ENCODE results near the gene ZYX. TPM values are rescaled to one million over a fixed set of nuclear protein-coding genes. Genes with fewer than 3 reads are reported as not detected.

The ZYX gene
- total RNA-seq, 3 donors from 2014 or later: 89.0 to 94.2 (median 90.6) TPM

DNA sequence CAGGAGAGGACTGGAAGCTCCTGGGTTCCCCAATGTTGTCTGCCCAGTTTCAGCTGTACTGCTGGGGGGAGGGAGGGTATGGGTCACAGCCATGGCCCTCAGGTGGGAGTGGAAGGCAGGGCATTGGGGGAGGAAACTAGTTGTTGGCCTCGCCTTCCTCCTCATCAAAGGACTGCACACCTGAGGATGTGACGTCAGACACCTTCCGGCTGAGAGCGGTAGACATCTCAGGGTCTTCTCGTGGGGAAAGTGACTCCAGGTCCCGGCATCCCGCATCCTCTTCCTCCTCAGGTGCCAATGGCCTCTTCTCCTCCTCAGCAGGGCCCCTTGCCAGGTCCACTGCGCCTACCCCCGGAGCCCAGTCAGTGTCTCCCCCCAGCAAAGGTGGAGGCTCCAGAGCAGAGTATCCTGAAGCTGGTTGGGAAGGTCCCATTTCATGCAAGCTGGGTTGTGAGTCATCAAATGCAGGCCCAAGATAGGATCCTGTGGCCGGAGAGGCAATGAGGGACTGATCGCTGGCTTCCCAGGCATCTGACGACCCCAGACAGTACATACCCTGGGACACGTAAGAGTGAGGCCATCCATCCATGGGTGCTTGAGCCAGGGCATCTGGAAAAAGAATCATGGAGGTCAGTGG, 24.6 kb upstream of the ZYX start:
- DNase-seq: no peak
- H3K4me3 Mint-ChIP-seq: no peak overlapping the region
- H3K27me3 Mint-ChIP-seq (ENCODE audit: low read depth): peaks cover 7% of the 10 kb centered on the region
- H3K9me3 Mint-ChIP-seq: no peaks in the 10 kb centered on the region
- no peaks in the 10 kb centered on the region for H3K4me1 Mint-ChIP-seq (ENCODE audit: low read depth)
- H3K36me3 Mint-ChIP-seq (ENCODE audit: insufficient read depth): no peaks in the 10 kb centered on the region
- ATAC-seq: no peak

DNA sequence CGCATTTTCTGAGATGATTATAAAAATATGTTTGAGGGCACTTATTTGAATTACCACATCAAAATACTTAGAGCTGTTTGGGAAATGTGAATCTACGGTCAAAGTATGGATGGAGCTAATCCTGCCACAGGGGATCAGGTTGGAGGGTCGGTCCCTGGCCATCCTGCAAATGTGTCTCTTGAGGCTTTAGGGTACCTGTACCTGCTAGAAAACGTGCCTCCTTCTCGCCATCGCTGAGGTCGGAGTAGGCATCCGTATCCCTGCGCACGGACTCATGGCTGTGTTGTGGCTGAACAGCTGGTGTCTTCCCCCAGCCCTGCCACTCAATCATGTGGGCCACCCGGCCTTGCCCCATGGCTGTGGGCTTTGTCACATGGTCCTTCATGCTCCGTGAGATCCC, 22.5 kb upstream of the ZYX start:
- ATAC-seq (no peak), DNase-seq (no peak)
- H3K27me3 Mint-ChIP-seq (ENCODE audit: low read depth): peaks cover 14% of the 10 kb centered on the region
- no peak overlapping the region for H3K4me3 Mint-ChIP-seq
- no peaks in the 10 kb centered on the region for H3K9me3 Mint-ChIP-seq
- peaks cover 3% of the 10 kb centered on the region for H3K4me1 Mint-ChIP-seq (ENCODE audit: low read depth)
- no peaks in the 10 kb centered on the region for H3K36me3 Mint-ChIP-seq (ENCODE audit: insufficient read depth)

- ATAC-seq: no peak
- peaks cover 25% of the 10 kb centered on the region for H3K27me3 Mint-ChIP-seq (ENCODE audit: low read depth)
- no peaks in the 10 kb centered on the region for H3K9me3 Mint-ChIP-seq
- peaks cover 3% of the 10 kb centered on the region for H3K4me1 Mint-ChIP-seq (ENCODE audit: low read depth)
- no peak overlapping the region for H3K4me3 Mint-ChIP-seq
- H3K36me3 Mint-ChIP-seq (ENCODE audit: insufficient read depth): no peaks in the 10 kb centered on the region
- DNase-seq: no peak
Observed at GRCh38 chr7:143359771-143360353, 21.3 kb upstream of the ZYX start.

GRCh38 chr7:143360788-143361551, 20.2 kb upstream of the ZYX start:
- Mint-ChIP-seq H3K9me3 (no peaks in the 10 kb centered on the region), H3K27me3 (ENCODE audit: low read depth) (peaks cover 30% of the 10 kb centered on the region), H3K4me1 (ENCODE audit: low read depth) (peaks cover 3% of the 10 kb centered on the region), H3K4me3 (peak overlapping the region; percentile 70), H3K36me3 (ENCODE audit: insufficient read depth) (no peaks in the 10 kb centered on the region)
- DNase-seq: no peak
- no peak for ATAC-seq

- H3K36me3 Mint-ChIP-seq (ENCODE audit: insufficient read depth): no peaks in the 10 kb centered on the region
- ATAC-seq: peak; percentile 6 to 30
- H3K4me1 Mint-ChIP-seq (ENCODE audit: low read depth): peaks cover 3% of the 10 kb centered on the region
- no peak for DNase-seq
- H3K27me3 Mint-ChIP-seq (ENCODE audit: low read depth): peaks cover 31% of the 10 kb centered on the region
- H3K4me3 Mint-ChIP-seq: peak overlapping the region; percentile 83
- no peaks in the 10 kb centered on the region for H3K9me3 Mint-ChIP-seq
Observed at GRCh38 chr7:143361552-143362130, 19.5 kb upstream of the ZYX start.

DNA sequence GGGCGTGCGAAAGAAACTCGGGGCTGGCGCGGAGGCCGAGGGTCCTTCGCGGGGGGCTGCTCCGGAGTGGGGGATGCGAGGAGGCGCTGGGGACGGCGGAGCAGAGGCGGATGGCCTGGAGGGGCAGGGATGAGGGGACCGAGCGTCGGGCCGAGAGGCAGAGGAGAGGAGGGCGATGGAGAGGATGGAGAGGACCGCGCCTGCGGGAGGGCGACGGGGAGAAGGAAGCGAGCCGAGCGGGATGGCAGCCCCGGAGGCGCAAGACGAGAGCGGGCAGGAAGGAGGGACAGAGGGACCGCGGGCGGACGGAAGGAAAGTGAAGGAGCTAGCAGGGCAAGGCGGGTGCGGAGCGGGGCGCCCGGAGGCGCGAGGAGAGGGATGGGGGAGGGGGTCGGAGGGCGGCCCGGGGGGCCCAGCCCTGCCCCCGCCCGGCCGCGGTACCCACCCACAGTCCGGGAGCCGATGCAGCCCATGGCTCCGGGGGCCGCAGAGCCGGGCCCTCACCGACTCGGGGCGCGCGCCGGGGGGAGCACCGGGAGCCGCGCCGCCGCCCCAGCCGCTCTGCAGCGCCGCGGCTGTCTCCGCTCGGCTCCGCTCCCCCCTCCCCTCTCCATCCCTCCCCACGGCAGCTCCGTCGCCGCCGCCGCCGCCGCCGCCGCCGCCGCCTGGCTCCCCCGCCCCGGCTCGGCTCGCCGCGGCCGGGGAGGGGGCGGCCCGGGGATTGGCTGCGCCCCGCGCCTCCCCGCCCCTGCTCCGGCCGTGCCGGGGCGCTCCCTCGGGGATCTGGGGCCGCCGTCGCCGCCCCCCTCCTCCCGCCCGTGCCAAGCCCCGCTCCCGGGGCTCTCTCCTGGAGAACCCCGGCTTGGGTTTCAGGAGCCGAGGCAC, 18.8 kb upstream of the ZYX start, which contains the start of gene FAM131B:
Gene FAM131B, minus strand, starts transcription at position 583 of the 885 bp plus-strand sequence. Its CDS starts 110 bp downstream, at position 473.
- H3K27me3 Mint-ChIP-seq (ENCODE audit: low read depth): peaks cover 31% of the 10 kb centered on the region

DNA sequence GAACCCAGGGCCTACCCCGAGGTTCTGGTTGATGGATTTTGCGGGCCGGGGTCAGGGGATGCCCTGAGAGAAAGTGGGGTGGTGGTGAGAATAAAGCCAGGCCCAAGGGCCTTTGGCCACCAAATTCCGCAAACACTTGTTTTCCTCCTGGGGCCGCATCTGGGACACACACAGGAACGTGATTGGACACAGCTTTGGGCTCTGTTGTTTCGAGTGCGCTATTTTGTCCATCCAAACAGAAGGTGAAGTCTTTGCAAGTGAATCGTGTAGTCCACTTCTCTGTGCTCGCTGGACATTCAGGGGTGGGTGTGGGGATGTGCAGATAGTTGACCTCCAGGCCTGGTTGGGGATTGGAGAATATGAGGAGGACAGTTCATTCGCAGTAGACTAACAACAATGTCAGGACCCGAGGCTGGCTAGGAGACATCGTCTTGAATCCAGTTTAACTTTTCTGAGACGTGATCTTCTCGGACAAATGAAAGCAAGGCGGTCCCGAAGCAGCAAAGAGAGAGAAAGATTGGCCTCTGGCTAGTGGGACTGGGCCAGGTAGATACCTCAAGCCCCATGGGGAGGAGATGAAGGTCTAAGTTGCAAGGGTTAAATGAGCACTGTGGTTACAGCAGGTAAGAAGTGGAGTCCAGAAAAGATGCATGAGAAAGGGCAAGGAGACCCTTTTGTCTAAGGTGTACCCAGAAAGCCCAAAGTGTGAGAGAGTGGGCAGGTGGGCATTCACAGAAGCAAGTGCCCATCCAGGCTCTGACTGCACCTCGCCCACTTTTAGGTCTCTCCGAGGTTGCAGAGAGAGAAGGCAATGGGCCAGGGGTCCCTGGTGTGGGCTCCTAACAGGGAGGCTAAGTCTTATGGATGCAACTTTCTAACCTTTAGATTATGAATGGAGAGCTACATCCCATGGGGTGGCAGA, 17.9 kb upstream of the ZYX start:
- H3K27me3 Mint-ChIP-seq (ENCODE audit: low read depth): peaks cover 31% of the 10 kb centered on the region
- H3K9me3 Mint-ChIP-seq: no peaks in the 10 kb centered on the region

More for the DNA sequence above, 18.8 kb upstream of the ZYX start, which contains the start of gene FAM131B:
- peaks cover 3% of the 10 kb centered on the region for H3K4me1 Mint-ChIP-seq (ENCODE audit: low read depth)
- ATAC-seq (peak; percentile 76 to 86), DNase-seq (no peak)
- no peaks in the 10 kb centered on the region for H3K9me3 Mint-ChIP-seq
- no peaks in the 10 kb centered on the region for H3K36me3 Mint-ChIP-seq (ENCODE audit: insufficient read depth)
- peak within 1 kb of the TSS; percentile 83 for H3K4me3 Mint-ChIP-seq

DNA sequence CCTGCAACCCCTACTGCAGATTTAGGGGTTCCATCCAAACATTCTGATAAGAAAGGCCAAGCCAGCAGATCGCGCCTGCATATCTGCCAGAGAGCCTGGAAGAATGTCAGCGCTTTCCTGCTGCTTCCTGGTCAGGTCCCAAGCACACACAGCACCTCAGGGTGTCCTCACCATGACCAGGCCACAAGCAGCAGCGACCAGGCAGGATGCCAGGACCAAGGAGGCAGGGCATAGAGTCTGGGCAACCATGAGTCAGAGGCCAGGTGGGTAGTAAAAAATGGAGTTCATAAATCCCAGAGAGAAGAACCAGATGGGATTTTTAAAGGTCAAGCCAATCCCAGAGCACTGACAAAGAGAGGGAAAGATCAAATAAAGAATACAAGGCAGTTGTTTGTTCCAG, 13.2 kb upstream of the ZYX start:
- DNase-seq (no peak), ATAC-seq (no peak)
- Mint-ChIP-seq H3K4me3 (no peak overlapping the region), H3K4me1 (ENCODE audit: low read depth) (peaks cover 19% of the 10 kb centered on the region), H3K9me3 (no peaks in the 10 kb centered on the region), H3K36me3 (ENCODE audit: insufficient read depth) (no peaks in the 10 kb centered on the region), H3K27me3 (ENCODE audit: low read depth) (peaks cover 23% of the 10 kb centered on the region)

More for the DNA sequence above, 17.9 kb upstream of the ZYX start:
- DNase-seq (no peak), ATAC-seq (no peak)
- Mint-ChIP-seq H3K36me3 (ENCODE audit: insufficient read depth) (no peaks in the 10 kb centered on the region), H3K4me3 (peak overlapping the region; percentile 74), H3K4me1 (ENCODE audit: low read depth) (peaks cover 3% of the 10 kb centered on the region)

GRCh38 chr7:143368387-143368786, 12.8 kb upstream of the ZYX start:
- Mint-ChIP-seq H3K9me3 (no peaks in the 10 kb centered on the region), H3K36me3 (ENCODE audit: insufficient read depth) (no peaks in the 10 kb centered on the region), H3K4me3 (no peak overlapping the region), H3K4me1 (ENCODE audit: low read depth) (peaks cover 21% of the 10 kb centered on the region), H3K27me3 (ENCODE audit: low read depth) (peaks cover 19% of the 10 kb centered on the region)
- ATAC-seq (no peak), DNase-seq (no peak)

- H3K4me1 Mint-ChIP-seq (ENCODE audit: low read depth): peaks cover 33% of the 10 kb centered on the region
- H3K4me3 Mint-ChIP-seq: no peak overlapping the region
- H3K36me3 Mint-ChIP-seq (ENCODE audit: insufficient read depth): no peaks in the 10 kb centered on the region
- H3K27me3 Mint-ChIP-seq (ENCODE audit: low read depth): peaks cover 5% of the 10 kb centered on the region
- H3K9me3 Mint-ChIP-seq: no peaks in the 10 kb centered on the region
- ATAC-seq (no peak), DNase-seq (no peak)
Observed at GRCh38 chr7:143369678-143370651, 11.2 kb upstream of the ZYX start.

- Mint-ChIP-seq H3K27me3 (ENCODE audit: low read depth) (no peaks in the 10 kb centered on the region), H3K9me3 (no peaks in the 10 kb centered on the region), H3K4me1 (ENCODE audit: low read depth) (peaks cover 53% of the 10 kb centered on the region), H3K36me3 (ENCODE audit: insufficient read depth) (no peaks in the 10 kb centered on the region), H3K4me3 (no peak overlapping the region)
- peak; percentile 40 for DNase-seq
- peak; percentile 42 to 60 for ATAC-seq
Observed at GRCh38 chr7:143372070-143372469, 9.1 kb upstream of the ZYX start.

GRCh38 chr7:143373255-143373794, 7.8 kb upstream of the ZYX start:
- ATAC-seq (no peak), DNase-seq (no peak)
- Mint-ChIP-seq H3K36me3 (ENCODE audit: insufficient read depth) (no peaks in the 10 kb centered on the region), H3K27me3 (ENCODE audit: low read depth) (no peaks in the 10 kb centered on the region), H3K9me3 (no peaks in the 10 kb centered on the region), H3K4me1 (ENCODE audit: low read depth) (peaks cover 60% of the 10 kb centered on the region), H3K4me3 (no peak overlapping the region)

Measured in activated T-cell treated with anti-CD3 and anti-CD28 coated beads, Interleukin-2, amount 50 U/mL, for 4 hours (primary cell).